ENCODE measurements around the gene C19orf25.
"Not testable (repeated sequence)": the region's sequence is repeated elsewhere in the genome, so short reads cannot be mapped to it uniquely, and the experiment has no call there.

The C19orf25 gene

GRCh38 chr19:1481893-1482360 lies 2.9 kb upstream of the C19orf25 start:
- no peak for DNase-seq (ENCODE audit: low read depth)

- DNase-seq (ENCODE audit: low read depth), result no peak
Observed at GRCh38 chr19:1481224-1481892, 2.3 kb upstream of the C19orf25 start.

- DNase-seq (ENCODE audit: low read depth), result not testable (repeated sequence)
Observed at GRCh38 chr19:1477056-1477455, 2.0 kb downstream of the C19orf25 start.

- DNase-seq (ENCODE audit: low read depth), result no peak
Observed at GRCh38 chr19:1475751-1476437, 3.1 kb downstream of the C19orf25 start.

GRCh38 chr19:1474765-1475351 lies 4.2 kb downstream of the C19orf25 start:
- DNase-seq (ENCODE audit: low read depth), result no peak

- DNase-seq (ENCODE audit: low read depth), result no peak
Observed at GRCh38 chr19:1474011-1474764, 4.8 kb downstream of the C19orf25 start.

GRCh38 chr19:1473085-1473851 lies 5.7 kb downstream of the C19orf25 start:
- DNase-seq (ENCODE audit: low read depth), result no peak

- no peak for DNase-seq (ENCODE audit: low read depth)
Observed at GRCh38 chr19:1472231-1473084, 6.6 kb downstream of the C19orf25 start.

GRCh38 chr19:1471515-1472160 lies 7.4 kb downstream of the C19orf25 start:
- DNase-seq (ENCODE audit: low read depth), result no peak

GRCh38 chr19:1471010-1471514 lies 8.0 kb downstream of the C19orf25 start:
- no peak for DNase-seq (ENCODE audit: low read depth)

- DNase-seq (ENCODE audit: low read depth), result peak; percentile 60
Observed at GRCh38 chr19:1470305-1471009, 8.6 kb downstream of the C19orf25 start.

GRCh38 chr19:1470055-1470304 lies 9.0 kb downstream of the C19orf25 start:
- no peak for DNase-seq (ENCODE audit: low read depth)

- no peak for DNase-seq (ENCODE audit: low read depth)
Observed at GRCh38 chr19:1469255-1470054, 9.6 kb downstream of the C19orf25 start.

- no peak for DNase-seq (ENCODE audit: low read depth)
Observed at GRCh38 chr19:1468821-1469254, 10.2 kb downstream of the C19orf25 start.

GRCh38 chr19:1468274-1468820 lies 10.7 kb downstream of the C19orf25 start:
- DNase-seq (ENCODE audit: low read depth), result no peak

- DNase-seq (ENCODE audit: low read depth), result no peak
Observed at GRCh38 chr19:1467490-1468273, 11.3 kb downstream of the C19orf25 start.

- no peak for DNase-seq (ENCODE audit: low read depth)
Observed at GRCh38 chr19:1467215-1467489, 11.9 kb downstream of the C19orf25 start.
